Stomach (tissue), 4 donors: ENCODE measurements around the gene CDH22.
A peak's percentile ranks its signal among the peaks of the same experiment; 100 is the strongest.

Experiments
- CTCF ChIP-seq, 7 experiments: fragments of 450-650 bp in 4 of 7; fragments of 200-600 bp in 3 of 7; sonication (generic) in 3 of 7; IDR thresholded peaks; one replicate each; pipeline ENCODE4 v1.5.1; 2016 to 2019; ENCODE audit warnings: antibody characterized with exemption in 7 of 7, control low read depth in 2 of 7, mild to moderate bottlenecking in 1 of 7
- POLR2A ChIP-seq, 4 donors: fragments of 450-650 bp; IDR thresholded peaks; one replicate each; pipeline ENCODE4 v1.6.1; 2016; ENCODE audit warnings: antibody characterized with exemption in 4 of 4, control low read depth in 2 of 4, mild to moderate bottlenecking in 1 of 4, moderate library complexity in 1 of 4

GRCh38 chr20:46349035-46349741, 40.9 kb upstream of the CDH22 start:
- TF ChIP-seq CTCF (IDR thresholded peaks at IDR 0.05): peak in 5 of 7 experiments; percentile 52 to 74 (median 56)
- TF ChIP-seq POLR2A (IDR thresholded peaks at IDR 0.05): no peak
